Skeletal muscle tissue (tissue), 4 donors: ENCODE measurements around the gene TPRG1L. TPM values are rescaled to one million over a fixed set of nuclear protein-coding genes. Genes with fewer than 3 reads are reported as not detected.
"Not testable (repeated sequence)": the region's sequence is repeated elsewhere in the genome, so short reads cannot be mapped to it uniquely, and the experiment has no call there.

Source experiments
- H3K27ac ChIP-seq: one replicate; pipeline ENCODE4 v1.7.0; 2013; ENCODE audit warnings: mild to moderate bottlenecking, low read depth, low read length, inconsistent platforms
- H3K27me3 ChIP-seq, 3 donors: one replicate each; pipeline ENCODE4 v1.7.0; 2013; ENCODE audit warnings: low read length in 3 of 3; ENCODE audit not compliant: control insufficient read depth in 3 of 3, insufficient read depth in 3 of 3
- H3K36me3 ChIP-seq, 3 donors: one replicate each; pipeline ENCODE4 v1.7.0; 2013; ENCODE audit warnings: low read length in 3 of 3; ENCODE audit not compliant: control insufficient read depth in 3 of 3, insufficient read depth in 3 of 3
- H3K4me1 ChIP-seq, 3 donors: one replicate each; pipeline ENCODE4 v1.7.0; 2013; ENCODE audit warnings: low read length in 3 of 3, mild to moderate bottlenecking in 3 of 3; ENCODE audit not compliant: control insufficient read depth in 3 of 3, insufficient read depth in 3 of 3
- H3K4me3 ChIP-seq, 3 donors: one replicate each; pipeline ENCODE4 v1.7.0; 2013; ENCODE audit warnings: low read length in 3 of 3
- H3K9ac ChIP-seq, 3 donors: one replicate each; pipeline ENCODE4 v1.7.0; 2013; ENCODE audit warnings: low read length in 3 of 3, mild to moderate bottlenecking in 3 of 3, moderate library complexity in 2 of 3, low read depth in 1 of 3
- H3K9me3 ChIP-seq, 3 donors: one replicate each; pipeline ENCODE4 v1.7.0; 2013; ENCODE audit warnings: low read length in 3 of 3; ENCODE audit not compliant: control insufficient read depth in 3 of 3
- total RNA-seq: library from RNA; depleted of rRNA; stranded (reverse); fragments of >200 nt; gene quantifications from one replicate; pipeline ENCODE4 v1.2.3, GENCODE V29; 2014
- donor health status: Osteomylitis.

TPRG1L gene
- total RNA-seq, result 17.2 TPM

DNA sequence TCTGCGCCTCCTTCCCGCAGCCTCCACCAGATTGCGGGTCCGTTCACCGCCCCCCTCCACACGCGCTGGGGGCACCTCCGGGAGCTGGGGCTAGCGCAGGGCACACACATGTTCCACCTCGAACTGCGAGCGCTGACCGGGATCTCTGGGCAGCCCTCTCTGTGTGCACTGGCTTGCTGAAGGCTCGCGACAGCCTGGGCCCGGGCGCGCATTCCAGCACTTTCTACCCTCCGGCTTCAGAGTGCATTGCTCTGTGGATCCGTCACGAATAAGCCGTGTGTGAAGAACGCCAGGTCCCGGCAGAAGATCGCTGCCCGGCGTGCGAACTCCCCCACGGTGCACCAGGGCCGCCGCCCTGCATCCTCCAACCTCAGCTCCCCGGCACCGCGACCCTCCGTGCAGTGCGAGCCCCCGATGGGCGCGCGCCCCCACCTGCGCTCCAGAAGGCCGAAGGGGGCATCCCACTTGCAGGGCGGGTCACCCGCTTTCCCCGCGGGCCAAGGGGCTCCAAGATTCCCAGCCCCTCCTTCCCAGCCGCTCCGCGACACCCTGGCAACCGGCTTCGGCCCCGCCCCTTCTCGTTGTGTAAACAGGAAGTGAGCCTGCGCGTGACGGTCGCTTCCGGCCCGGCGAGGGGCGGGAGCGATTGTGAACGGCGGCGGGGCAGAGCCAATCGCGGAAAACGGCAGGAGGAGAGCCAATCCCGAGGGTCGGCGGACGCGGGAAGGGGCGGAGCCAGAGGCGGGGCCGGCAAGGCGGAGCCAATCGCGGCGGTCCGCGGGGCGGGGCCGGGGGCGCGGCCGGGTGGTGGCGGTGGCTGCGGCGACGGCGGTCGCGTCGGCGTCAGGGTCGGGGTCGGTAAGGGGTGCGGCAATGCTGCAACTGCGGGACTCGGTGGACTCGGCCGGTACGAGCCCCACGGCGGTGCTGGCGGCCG is at the start of gene TPRG1L:
TSS of gene TPRG1L (plus strand) at position 816 of the 937 bp plus-strand sequence. CDS start at position 874, 58 bp downstream.
- H3K4me3 ChIP-seq, result peak within 1 kb of the TSS; percentile 78 to 96 (median 91)
- no peaks in the 10 kb centered on the region for H3K27me3 ChIP-seq
- peaks cover 22 to 23% (median 23%) of the 10 kb centered on the region in 3 donors for H3K36me3 ChIP-seq
- H3K4me1 ChIP-seq, result peaks cover 24 to 28% (median 28%) of the 10 kb centered on the region in 3 donors
- H3K9me3 ChIP-seq, result no peaks in the 10 kb centered on the region
- H3K9ac ChIP-seq, result peak within 1 kb of the TSS; percentile 79 to 92 (median 87)
- H3K27ac ChIP-seq, result peak within 1 kb of the TSS; percentile 47

DNA sequence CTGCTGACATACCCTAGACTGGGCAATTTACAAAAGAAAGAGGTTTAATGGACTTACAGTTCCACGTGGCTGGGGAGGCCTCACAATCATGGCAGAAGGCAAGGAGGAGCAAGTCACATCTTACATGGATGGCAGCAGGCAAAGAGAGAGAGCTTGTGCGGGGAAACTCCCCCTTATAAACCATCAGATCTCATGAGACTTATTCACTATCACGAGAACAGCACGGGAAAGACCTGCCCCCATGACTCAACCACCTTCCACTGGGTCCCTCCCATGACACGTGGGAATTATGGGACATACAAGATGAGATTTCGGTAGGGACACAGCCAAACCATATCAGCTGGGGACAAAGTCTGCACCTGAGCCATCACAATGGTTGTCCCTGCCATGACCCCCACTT is 49.3 kb upstream of the TPRG1L start:
- H3K9ac ChIP-seq, result not testable (repeated sequence)

GRCh38 chr1:3575993-3576392 is 48.8 kb upstream of the TPRG1L start:
- no peaks in the 10 kb centered on the region for H3K36me3 ChIP-seq
- H3K4me3 ChIP-seq, result no peak overlapping the region
- H3K27ac ChIP-seq, result no peak overlapping the region
- H3K9me3 ChIP-seq, result no peaks in the 10 kb centered on the region
- peaks cover 16 to 22% (median 17%) of the 10 kb centered on the region in 3 donors for H3K27me3 ChIP-seq
- no peak overlapping the region for H3K9ac ChIP-seq
- H3K4me1 ChIP-seq, result peaks cover 3 to 12% (median 8%) of the 10 kb centered on the region in 3 donors

More for the DNA sequence above, 49.3 kb upstream of the TPRG1L start:
- H3K4me1 ChIP-seq, result peaks cover 3 to 12% (median 8%) of the 10 kb centered on the region in 3 donors
- not testable (repeated sequence) for H3K27ac ChIP-seq, H3K9me3 ChIP-seq, H3K36me3 ChIP-seq, H3K4me3 ChIP-seq
- H3K27me3 ChIP-seq, result peaks cover 15 to 19% (median 15%) of the 10 kb centered on the region in 3 donors

DNA sequence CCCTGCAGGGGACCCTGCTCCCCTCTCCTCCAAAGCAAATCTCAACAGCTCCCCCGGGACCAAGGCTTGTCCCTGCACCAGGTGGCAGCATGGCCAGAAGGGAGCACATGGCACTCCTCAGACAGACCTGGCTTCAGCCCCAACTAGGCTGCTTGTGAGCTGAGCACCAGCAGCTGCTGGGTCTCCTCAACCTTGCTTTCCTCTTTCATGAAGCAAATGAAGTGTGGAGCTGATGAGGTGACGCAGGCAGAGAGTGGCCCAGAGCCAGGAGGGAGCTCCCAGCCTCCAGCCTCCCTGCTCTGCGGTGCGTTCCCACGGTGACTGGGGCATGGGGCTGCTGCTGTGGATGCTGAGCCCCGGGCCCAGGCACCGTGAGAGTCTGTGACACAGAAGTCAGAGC is 47.5 kb upstream of the TPRG1L start:
- no peak overlapping the region for H3K9ac ChIP-seq
- H3K36me3 ChIP-seq, result no peaks in the 10 kb centered on the region
- H3K27ac ChIP-seq, result no peak overlapping the region
- H3K9me3 ChIP-seq, result no peaks in the 10 kb centered on the region
- peaks cover 3 to 12% (median 8%) of the 10 kb centered on the region in 3 donors for H3K4me1 ChIP-seq
- H3K27me3 ChIP-seq, result peaks cover 17 to 34% (median 22%) of the 10 kb centered on the region in 3 donors
- no peak overlapping the region for H3K4me3 ChIP-seq

GRCh38 chr1:3577711-3578432 is 46.9 kb upstream of the TPRG1L start:
- H3K9me3 ChIP-seq, result no peaks in the 10 kb centered on the region
- H3K4me3 ChIP-seq, result no peak overlapping the region
- H3K27ac ChIP-seq, result no peak overlapping the region
- peaks cover 17 to 36% (median 22%) of the 10 kb centered on the region in 3 donors for H3K27me3 ChIP-seq
- peaks cover 3 to 12% (median 8%) of the 10 kb centered on the region in 3 donors for H3K4me1 ChIP-seq
- H3K9ac ChIP-seq, result no peak overlapping the region
- no peaks in the 10 kb centered on the region for H3K36me3 ChIP-seq

GRCh38 chr1:3578433-3578805 is 46.4 kb upstream of the TPRG1L start:
- Histone ChIP-seq H3K36me3 (no peaks in the 10 kb centered on the region), H3K9ac (no peak overlapping the region), H3K4me3 (no peak overlapping the region)

DNA sequence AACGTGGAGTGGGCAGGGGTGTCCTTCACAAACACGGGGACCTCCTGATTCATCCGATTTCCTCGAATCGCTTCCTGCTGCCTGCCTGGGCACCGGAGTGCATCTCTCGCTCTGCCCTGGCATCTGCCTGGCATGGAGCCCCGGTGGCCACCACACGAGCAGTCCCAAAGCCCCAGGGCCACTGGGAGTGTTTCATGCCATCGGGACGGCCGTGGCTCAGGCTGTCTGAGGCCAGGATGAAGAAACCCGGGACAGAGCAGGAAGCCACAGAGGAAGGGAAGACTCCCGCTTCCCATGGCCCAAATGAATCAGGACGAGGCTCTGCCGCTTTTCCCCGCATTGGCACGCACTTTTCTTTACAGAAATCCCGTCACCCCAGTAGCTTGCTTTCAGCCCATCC is 45.9 kb upstream of the TPRG1L start:
- no peaks in the 10 kb centered on the region for H3K9me3 ChIP-seq
- H3K27me3 ChIP-seq, result peaks cover 17 to 36% (median 22%) of the 10 kb centered on the region in 3 donors
- H3K27ac ChIP-seq, result no peak overlapping the region
- peaks cover 3 to 12% (median 8%) of the 10 kb centered on the region in 3 donors for H3K4me1 ChIP-seq
- H3K4me3 ChIP-seq, result no peak overlapping the region
- no peak overlapping the region for H3K9ac ChIP-seq
- no peaks in the 10 kb centered on the region for H3K36me3 ChIP-seq

More at GRCh38 chr1:3578433-3578805, 46.4 kb upstream of the TPRG1L start:
- no peak overlapping the region for H3K27ac ChIP-seq
- H3K4me1 ChIP-seq, result peaks cover 3 to 12% (median 8%) of the 10 kb centered on the region in 3 donors
- no peaks in the 10 kb centered on the region for H3K9me3 ChIP-seq
- H3K27me3 ChIP-seq, result peaks cover 17 to 36% (median 22%) of the 10 kb centered on the region in 3 donors

GRCh38 chr1:3579626-3580025 is 45.2 kb upstream of the TPRG1L start:
- Histone ChIP-seq H3K27me3 (peaks cover 20 to 39% (median 22%) of the 10 kb centered on the region in 3 donors), H3K36me3 (no peaks in the 10 kb centered on the region), H3K4me1 (peaks cover 3 to 12% (median 8%) of the 10 kb centered on the region in 3 donors), H3K9me3 (no peaks in the 10 kb centered on the region), H3K27ac (no peak overlapping the region), H3K4me3 (no peak overlapping the region), H3K9ac (no peak overlapping the region)

DNA sequence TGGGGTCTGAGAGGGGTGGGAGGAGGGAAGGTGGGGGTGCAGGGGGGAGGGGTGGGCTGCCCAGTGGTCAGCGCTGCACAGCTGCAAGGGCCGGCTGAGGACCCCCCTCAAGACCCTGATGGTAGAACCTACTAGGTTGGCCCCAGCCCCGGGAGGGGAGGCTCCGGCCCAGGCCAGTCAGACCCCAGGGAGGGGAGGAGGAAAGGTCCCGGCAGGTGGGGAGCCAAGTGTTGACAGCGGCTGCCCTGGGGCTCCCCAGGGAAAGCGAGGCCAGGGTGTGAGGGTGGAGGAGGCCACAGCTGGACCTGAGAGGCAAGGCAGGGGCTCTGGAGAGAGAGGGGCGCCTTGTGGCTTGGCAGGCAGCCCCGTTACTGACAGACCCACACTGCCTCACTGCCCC is 44.6 kb upstream of the TPRG1L start:
- Histone ChIP-seq H3K9ac (no peak overlapping the region), H3K27ac (no peak overlapping the region), H3K27me3 (peaks cover 20 to 42% (median 22%) of the 10 kb centered on the region in 3 donors), H3K36me3 (no peaks in the 10 kb centered on the region), H3K4me1 (peaks cover 3 to 12% (median 8%) of the 10 kb centered on the region in 3 donors), H3K4me3 (no peak overlapping the region), H3K9me3 (no peaks in the 10 kb centered on the region)
